ENCODE measurements around the gene KLHDC9.
A peak's percentile ranks its signal among the peaks of the same experiment; 100 is the strongest.
"Not testable (repeated sequence)": the region's sequence is repeated elsewhere in the genome, so short reads cannot be mapped to it uniquely, and the experiment has no call there.

The KLHDC9 gene

GRCh38 chr1:161091093-161091492, 7.1 kb upstream of the KLHDC9 start:
- H3K4me3 ChIP-seq (ENCODE audit: low read length): no peak overlapping the region
- no peak for DNase-seq (ENCODE audit: low read depth, low spot score)

- DNase-seq (ENCODE audit: low read depth, low spot score): no peak
- H3K4me3 ChIP-seq (ENCODE audit: low read length): no peak overlapping the region
Measured at GRCh38 chr1:161091796-161092507, 6.2 kb upstream of the KLHDC9 start.

GRCh38 chr1:161092621-161093028, 5.5 kb upstream of the KLHDC9 start:
- H3K4me3 ChIP-seq (ENCODE audit: low read length): no peak overlapping the region
- DNase-seq (ENCODE audit: low read depth, low spot score): no peak

GRCh38 chr1:161094481-161094880, 3.7 kb upstream of the KLHDC9 start:
- DNase-seq (ENCODE audit: low read depth, low spot score): no peak
- H3K4me3 ChIP-seq (ENCODE audit: low read length): no peak overlapping the region

- no peak overlapping the region for H3K4me3 ChIP-seq (ENCODE audit: low read length)
- no peak for DNase-seq (ENCODE audit: low read depth, low spot score)
Measured at GRCh38 chr1:161095230-161095629, 2.9 kb upstream of the KLHDC9 start.

- DNase-seq (ENCODE audit: low read depth, low spot score): no peak
- no peak overlapping the region for H3K4me3 ChIP-seq (ENCODE audit: low read length)
Measured at GRCh38 chr1:161096015-161096414, 2.1 kb upstream of the KLHDC9 start.

- no peak overlapping the region for H3K4me3 ChIP-seq (ENCODE audit: low read length)
- DNase-seq (ENCODE audit: low read depth, low spot score): no peak
Measured at GRCh38 chr1:161096530-161096929, 1.6 kb upstream of the KLHDC9 start.

GRCh38 chr1:161099090-161099802, 1.1 kb downstream of the KLHDC9 start:
- no peak overlapping the region for H3K4me3 ChIP-seq (ENCODE audit: low read length)
- no peak for DNase-seq (ENCODE audit: low read depth, low spot score)

- no peak for DNase-seq (ENCODE audit: low read depth, low spot score)
- H3K4me3 ChIP-seq (ENCODE audit: low read length): no peak overlapping the region
Measured at GRCh38 chr1:161100556-161100955, 2.4 kb downstream of the KLHDC9 start.

GRCh38 chr1:161106431-161106830, 8.3 kb downstream of the KLHDC9 start:
- no peak overlapping the region for H3K4me3 ChIP-seq (ENCODE audit: low read length)
- no peak for DNase-seq (ENCODE audit: low read depth, low spot score)

GRCh38 chr1:161111117-161111516, 13.0 kb downstream of the KLHDC9 start:
- no peak for DNase-seq (ENCODE audit: low read depth, low spot score)
- H3K4me3 ChIP-seq (ENCODE audit: low read length): no peak overlapping the region

- no peak for DNase-seq (ENCODE audit: low read depth, low spot score)
- no peak overlapping the region for H3K4me3 ChIP-seq (ENCODE audit: low read length)
Measured at GRCh38 chr1:161111527-161111926, 13.4 kb downstream of the KLHDC9 start.

GRCh38 chr1:161113915-161114314, 15.8 kb downstream of the KLHDC9 start:
- no peak for DNase-seq (ENCODE audit: low read depth, low spot score)

GRCh38 chr1:161114556-161114955, 16.4 kb downstream of the KLHDC9 start:
- DNase-seq (ENCODE audit: low read depth, low spot score): no peak
- no peak overlapping the region for H3K4me3 ChIP-seq (ENCODE audit: low read length)

More at GRCh38 chr1:161113915-161114314, 15.8 kb downstream of the KLHDC9 start:
- no peak overlapping the region for H3K4me3 ChIP-seq (ENCODE audit: low read length)

GRCh38 chr1:161115132-161115711, 17.1 kb downstream of the KLHDC9 start:
- no peak overlapping the region for H3K4me3 ChIP-seq (ENCODE audit: low read length)
- DNase-seq (ENCODE audit: low read depth, low spot score): no peak

- not testable (repeated sequence) for H3K4me3 ChIP-seq (ENCODE audit: low read length); DNase-seq (ENCODE audit: low read depth, low spot score)
Measured at GRCh38 chr1:161115961-161116360, 17.8 kb downstream of the KLHDC9 start.

GRCh38 chr1:161117759-161118581, 19.8 kb downstream of the KLHDC9 start, which contains the start of the genes NIT1 and PFDN2:
Gene NIT1, plus strand, starts transcription at chr1:161118105. Its CDS starts 72 bp downstream, at chr1:161118177.
Gene PFDN2, minus strand, starts transcription at chr1:161118037. Its CDS starts 11 bp downstream, at chr1:161118026.
- H3K4me3 ChIP-seq (ENCODE audit: low read length): peak within 1 kb of the TSS; percentile 100
- DNase-seq (ENCODE audit: low read depth, low spot score): peak; percentile 60

- DNase-seq (ENCODE audit: low read depth, low spot score): peak; percentile 58
- H3K4me3 ChIP-seq (ENCODE audit: low read length): peak overlapping the region; percentile 100
Measured at GRCh38 chr1:161119092-161119903, 21.1 kb downstream of the KLHDC9 start.

Measured in Jurkat, Clone E6-1 (cell line).